NCI-H748 treated with DMSO at 0.1 percent for 48 hours (cell line): Measurements from ENCODE around the gene PFKFB2.

Experiments
- DNase-seq: peaks from one replicate; lab custom pipeline; 2025; lab: John Stamatoyannopoulos, UW

Gene PFKFB2

GRCh38 chr1:207089627-207090355 lies 36.7 kb downstream of the PFKFB2 start:
- no peak for DNase-seq

- DNase-seq: no peak
Observed at GRCh38 chr1:207091200-207091908, 38.3 kb downstream of the PFKFB2 start.

DNA sequence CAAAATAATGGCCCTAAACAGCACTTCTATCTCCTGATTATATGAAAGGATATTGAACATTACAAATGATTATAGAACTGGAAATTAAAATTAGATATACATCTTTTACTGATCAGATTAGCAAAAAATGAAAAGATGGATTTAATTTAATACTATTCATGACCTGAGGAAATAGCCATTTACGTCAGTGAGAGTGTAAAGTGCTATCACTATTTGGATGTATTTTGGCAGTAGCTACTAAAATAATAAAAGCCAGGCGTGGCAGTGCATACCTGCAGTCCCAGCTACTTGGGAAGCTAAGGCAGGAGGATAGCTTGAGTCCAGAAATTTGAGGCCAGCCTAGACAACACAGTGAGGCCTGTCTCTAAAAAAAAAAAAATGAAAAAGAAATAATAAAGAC lies 40.9 kb downstream of the PFKFB2 start:
- DNase-seq: no peak

DNA sequence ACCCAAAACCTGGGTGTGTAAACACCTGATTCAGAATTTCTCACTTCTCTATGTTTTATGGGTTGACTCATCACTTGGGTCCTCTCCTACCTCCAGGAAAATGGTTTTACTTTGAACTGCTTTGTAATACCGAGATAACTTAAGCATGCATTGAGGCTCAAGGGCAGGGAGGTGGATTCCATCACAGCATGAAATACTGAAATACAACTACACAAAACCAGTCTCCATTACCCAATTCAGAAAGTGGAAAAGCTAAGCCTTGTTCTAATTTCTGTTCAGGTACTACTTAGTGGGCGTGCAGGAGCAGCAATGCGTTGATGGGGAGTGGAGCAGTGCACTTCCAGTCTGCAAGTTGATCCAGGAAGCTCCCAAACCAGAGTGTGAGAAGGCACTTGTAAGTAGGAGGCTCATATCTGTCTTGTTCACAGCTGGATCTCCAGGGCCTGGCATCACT lies 44.8 kb downstream of the PFKFB2 start:
- no peak for DNase-seq

DNA sequence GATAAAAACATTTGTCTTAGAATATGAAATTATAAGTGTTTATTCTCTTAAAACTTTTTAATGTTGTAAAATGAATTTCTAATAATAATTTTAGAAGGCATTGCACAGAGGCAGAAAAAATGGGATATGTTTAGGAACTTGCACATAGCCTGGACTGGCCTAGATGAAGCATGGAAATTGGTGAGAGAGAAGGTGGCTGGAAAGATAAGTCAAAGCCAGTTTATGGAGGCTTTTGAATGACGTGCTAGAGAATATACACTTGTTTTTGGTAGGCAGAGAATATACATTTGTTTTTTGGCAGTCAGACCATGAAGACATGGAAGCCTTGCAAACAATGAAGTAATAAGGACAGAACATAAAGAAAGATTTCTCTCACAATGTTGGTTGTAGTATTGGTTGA lies 48.6 kb downstream of the PFKFB2 start:
- DNase-seq: no peak

GRCh38 chr1:207102146-207102545 lies 49.1 kb downstream of the PFKFB2 start:
- no peak for DNase-seq

DNA sequence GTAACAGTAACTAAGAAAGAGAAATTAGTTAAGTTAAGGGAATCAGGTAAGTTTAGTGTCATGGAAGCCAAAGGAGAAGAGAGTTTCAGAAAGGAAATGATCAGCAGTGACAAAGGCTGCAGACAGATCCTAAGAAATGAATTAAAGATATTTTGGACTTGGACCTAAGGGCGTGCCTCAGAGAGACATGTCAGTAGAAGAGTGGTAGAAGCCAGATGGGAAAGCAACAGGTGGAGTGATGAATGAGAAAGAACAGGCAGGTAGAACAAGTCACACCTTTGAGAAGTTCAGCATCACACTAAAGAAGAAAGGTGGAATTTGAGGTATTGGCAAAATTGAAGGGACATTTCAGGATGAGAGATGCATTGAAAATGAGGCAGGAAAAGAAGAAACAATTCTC lies 49.6 kb downstream of the PFKFB2 start:
- no peak for DNase-seq

DNA sequence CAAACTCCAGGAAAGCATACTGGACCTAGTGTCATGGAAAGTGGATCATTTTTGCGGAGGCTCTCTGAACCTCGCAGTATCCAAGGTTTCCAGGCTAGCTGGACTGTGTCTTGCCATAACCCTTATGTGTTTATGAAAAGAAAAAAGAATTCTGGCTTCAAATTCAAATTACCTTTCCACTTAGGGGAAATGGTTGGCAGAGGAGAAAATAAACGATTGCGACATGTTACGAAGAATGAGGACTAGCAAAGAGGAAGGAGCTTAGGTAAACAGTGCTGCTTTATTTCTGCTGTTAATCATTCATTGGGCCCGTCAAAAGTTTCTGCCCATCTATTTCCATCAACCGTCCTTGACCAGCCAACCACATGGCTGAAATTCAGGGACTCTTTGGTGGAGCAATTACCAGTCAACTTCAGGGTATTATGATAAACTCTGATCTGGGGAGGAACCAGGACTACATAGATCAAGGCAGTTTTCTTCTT lies 50.9 kb downstream of the PFKFB2 start, which contains the start of gene C4BPA:
Gene C4BPA, plus strand, starts transcription at position 342 of the 482 bp plus-strand sequence. CDS start 8,793 bp downstream, outside the sequence.
- DNase-seq: no peak

DNA sequence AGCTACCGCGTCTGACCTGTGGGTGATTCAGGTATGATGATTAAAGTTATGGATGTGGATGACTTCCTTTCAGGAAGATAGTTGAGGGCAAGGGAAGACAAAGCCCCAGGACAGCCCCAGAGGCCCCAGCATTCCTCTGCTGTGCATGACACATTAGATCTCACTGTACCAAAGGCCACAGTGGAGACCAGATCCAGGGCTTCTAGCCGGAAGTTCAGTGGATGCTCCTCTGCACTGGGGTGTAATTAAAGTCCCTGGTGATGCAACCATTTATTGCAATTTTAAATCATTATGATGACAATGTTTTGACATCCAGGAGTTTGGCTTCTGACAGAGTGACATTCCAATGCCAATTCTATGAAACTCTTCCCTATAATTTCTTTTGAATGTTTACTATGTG lies 55.9 kb downstream of the PFKFB2 start:
- DNase-seq: no peak

GRCh38 chr1:207112616-207113296 lies 59.7 kb downstream of the PFKFB2 start:
- no peak for DNase-seq

- no peak for DNase-seq
Observed at GRCh38 chr1:207115269-207115668, 62.2 kb downstream of the PFKFB2 start.

GRCh38 chr1:207124389-207124788 lies 71.3 kb downstream of the PFKFB2 start:
- DNase-seq: no peak

GRCh38 chr1:207128336-207128921 lies 75.4 kb downstream of the PFKFB2 start:
- DNase-seq: no peak

GRCh38 chr1:207129053-207129452 lies 76.0 kb downstream of the PFKFB2 start:
- DNase-seq: no peak
